Activated gamma-delta T cell treated with Interleukin-2 at 50 U/mL for 16 hours (primary cell): ENCODE results near the gene PARS2.

Source experiments
- DNase-seq: peaks from one replicate; pipeline ENCODE4 v3.0.0-alpha.2; 2020

The PARS2 gene

GRCh38 chr1:54764133-54764921 lies at the start of gene PARS2:
Gene PARS2, minus strand, starts transcription at chr1:54764523. Its CDS starts 5,362 bp downstream, at chr1:54759161.
- peak; percentile 95 for DNase-seq

GRCh38 chr1:54814126-54814498 lies 49.8 kb upstream of the PARS2 start:
- DNase-seq, result no peak

GRCh38 chr1:54813485-54814125 lies 49.3 kb upstream of the PARS2 start:
- DNase-seq, result no peak

- DNase-seq, result no peak
Measured at GRCh38 chr1:54812801-54813484, 48.6 kb upstream of the PARS2 start.

GRCh38 chr1:54811739-54812655 lies 47.7 kb upstream of the PARS2 start:
- DNase-seq, result no peak

GRCh38 chr1:54811066-54811465 lies 46.7 kb upstream of the PARS2 start:
- DNase-seq, result no peak

- DNase-seq, result peak; percentile 60
Measured at GRCh38 chr1:54810153-54810942, 46.0 kb upstream of the PARS2 start.

GRCh38 chr1:54809496-54810074 lies 45.3 kb upstream of the PARS2 start:
- no peak for DNase-seq

GRCh38 chr1:54808443-54809207 lies 44.3 kb upstream of the PARS2 start:
- no peak for DNase-seq

- no peak for DNase-seq
Measured at GRCh38 chr1:54807756-54808155, 43.4 kb upstream of the PARS2 start.

GRCh38 chr1:54806931-54807611 lies 42.7 kb upstream of the PARS2 start:
- DNase-seq, result peak; percentile 46

- no peak for DNase-seq
Measured at GRCh38 chr1:54805981-54806381, 41.7 kb upstream of the PARS2 start.

- no peak for DNase-seq
Measured at GRCh38 chr1:54805466-54805865, 41.1 kb upstream of the PARS2 start.

- DNase-seq, result no peak
Measured at GRCh38 chr1:54804471-54805132, 40.3 kb upstream of the PARS2 start.

- no peak for DNase-seq
Measured at GRCh38 chr1:54803761-54804470, 39.6 kb upstream of the PARS2 start.

GRCh38 chr1:54800899-54801759 lies 36.8 kb upstream of the PARS2 start, which contains the start of gene TTC22:
Gene TTC22, minus strand, starts transcription at chr1:54801323. Its CDS starts 160 bp downstream, at chr1:54801163.
- DNase-seq, result peak; percentile 70

- no peak for DNase-seq
Measured at GRCh38 chr1:54800041-54800898, 35.9 kb upstream of the PARS2 start.
